SU-DHL-6 (cell line): ENCODE measurements around the gene EIF5B.

Source experiments
- H2AFZ ChIP-seq: fragments of 200-600 bp; sonication (generic); 2 replicates; pipeline ENCODE4 v1.6.1; 2014; ENCODE audit warnings: low read depth, mild to moderate bottlenecking, moderate library complexity, mixed read lengths, antibody characterized with exemption, low read length; ENCODE audit not compliant: severe bottlenecking
- H3F3A ChIP-seq: fragments of 200-600 bp; shearing (Covaris generic); 2 replicates; pipeline ENCODE4 v1.6.0; 2016; ENCODE audit warnings: antibody characterized with exemption, mild to moderate bottlenecking; ENCODE audit not compliant: insufficient read depth
- H3K27ac ChIP-seq: fragments of 200-600 bp; sonication (generic); 2 replicates; pipeline ENCODE4 v1.5.1; 2016; ENCODE audit warnings: low read depth, mild to moderate bottlenecking, low read length, moderate library complexity, mixed read lengths
- H3K27me3 ChIP-seq: fragments of 200-600 bp; sonication (generic), shearing (Covaris generic); 2 replicates; pipeline ENCODE4 v1.6.0; 2014; ENCODE audit warnings: mild to moderate bottlenecking, low read length
- H3K36me3 ChIP-seq: fragments of 200-600 bp; sonication (generic); 2 replicates; pipeline ENCODE4 v1.6.1; 2014; ENCODE audit warnings: mild to moderate bottlenecking, low read length, mixed read lengths
- H3K4me2 ChIP-seq: fragments of 300-600, 200-600 bp; shearing (Covaris generic), sonication (generic); 2 replicates; pipeline ENCODE4 v1.6.0; 2014; ENCODE audit warnings: low read length, low read depth, mild to moderate bottlenecking; ENCODE audit not compliant: poor library complexity, severe bottlenecking
- H3K4me3 ChIP-seq: fragments of 200-600 bp; sonication (generic); 2 replicates; pipeline ENCODE4 v1.5.1; 2014; ENCODE audit warnings: antibody characterized with exemption, low read length, mild to moderate bottlenecking, mixed read lengths; ENCODE audit not compliant: insufficient read depth, poor library complexity, severe bottlenecking
- H3K79me2 ChIP-seq: fragments of 200-600 bp; sonication (generic); 2 replicates; pipeline ENCODE4 v1.6.1; 2014; ENCODE audit warnings: mild to moderate bottlenecking, low read length, moderate library complexity; ENCODE audit not compliant: insufficient read depth
- H3K9ac ChIP-seq: fragments of 200-600 bp; sonication (generic); 2 replicates; pipeline ENCODE4 v1.7.0; 2014; ENCODE audit warnings: mild to moderate bottlenecking, low read length
- H3K9me2 ChIP-seq: fragments of 200-600 bp; sonication (generic); replicated peaks from 2 replicates; pipeline ENCODE4 v1.6.1; 2014; ENCODE audit warnings: low read length; ENCODE audit not compliant: insufficient read depth
- H3K9me3 ChIP-seq: fragments of 200-600 bp; sonication (generic); 2 replicates; pipeline ENCODE4 v1.6.1; 2014; ENCODE audit warnings: low read length, mixed read lengths; ENCODE audit not compliant: insufficient read depth
- H4K20me1 ChIP-seq: fragments of 200-600 bp; sonication (generic); 2 replicates; pipeline ENCODE4 v1.6.1; 2014; ENCODE audit warnings: low read depth, mild to moderate bottlenecking, antibody characterized with exemption, low read length, moderate library complexity, mixed read lengths
- CTCF ChIP-seq: fragments of 200-600 bp; sonication (generic); IDR thresholded peaks from one replicate; pipeline ENCODE4 v1.5.1; 2017; ENCODE audit warnings: antibody characterized with exemption, mild to moderate bottlenecking, low read length, moderate library complexity; ENCODE audit not compliant: insufficient read depth, poor library complexity, severe bottlenecking
- EZH2phosphoT487 ChIP-seq: fragments of 200-600 bp; sonication (generic), shearing (Covaris generic); conservative IDR thresholded peaks from 2 replicates; pipeline ENCODE4 v1.6.1; 2018; ENCODE audit warnings: mild to moderate bottlenecking, antibody characterized with exemption, low read length, moderate library complexity, mixed read lengths

Gene EIF5B

GRCh38 chr2:99421469-99421868, 84.3 kb downstream of the EIF5B start:
- H2AFZ ChIP-seq, result no peak overlapping the region
- no peaks in the 10 kb centered on the region for H4K20me1 ChIP-seq
- no peak overlapping the region for H3K4me3 ChIP-seq
- TF ChIP-seq CTCF (no peak), EZH2phosphoT487 (no peak)
- H3K9me3 ChIP-seq, result no peaks in the 10 kb centered on the region
- H3K9ac ChIP-seq, result no peak overlapping the region
- peaks cover 57% of the 10 kb centered on the region for H3K36me3 ChIP-seq
- H3K27me3 ChIP-seq, result no peaks in the 10 kb centered on the region
- H3K27ac ChIP-seq, result no peak overlapping the region
- no peak overlapping the region for H3K4me2 ChIP-seq
- H3K79me2 ChIP-seq, result no peaks in the 10 kb centered on the region
- H3K9me2 ChIP-seq, result no peaks in the 10 kb centered on the region
- peaks cover 5% of the 10 kb centered on the region; the same call in 1 of the 2 replicates for H3F3A ChIP-seq

- H3K79me2 ChIP-seq, result no peaks in the 10 kb centered on the region
- H2AFZ ChIP-seq, result no peak overlapping the region
- no peaks in the 10 kb centered on the region for H3K27me3 ChIP-seq
- H3F3A ChIP-seq, result peaks cover 5% of the 10 kb centered on the region; the same call in 1 of the 2 replicates
- H3K9me3 ChIP-seq, result no peaks in the 10 kb centered on the region
- peaks cover 62% of the 10 kb centered on the region for H3K36me3 ChIP-seq
- H3K9me2 ChIP-seq, result no peaks in the 10 kb centered on the region
- no peak overlapping the region for H3K4me2 ChIP-seq
- H3K9ac ChIP-seq, result no peak overlapping the region
- no peaks in the 10 kb centered on the region for H4K20me1 ChIP-seq
- H3K27ac ChIP-seq, result no peak overlapping the region
- TF ChIP-seq CTCF, result no peak
- no peak for TF ChIP-seq EZH2phosphoT487
- H3K4me3 ChIP-seq, result no peak overlapping the region
Observed at GRCh38 chr2:99422599-99422998, 85.4 kb downstream of the EIF5B start.

GRCh38 chr2:99424371-99424770, 87.2 kb downstream of the EIF5B start:
- TF ChIP-seq CTCF, result no peak
- TF ChIP-seq EZH2phosphoT487, result no peak
- Histone ChIP-seq H2AFZ (no peak overlapping the region), H4K20me1 (no peaks in the 10 kb centered on the region), H3K4me2 (no peak overlapping the region), H3K9ac (no peak overlapping the region), H3K36me3 (peaks cover 54% of the 10 kb centered on the region), H3K27me3 (no peaks in the 10 kb centered on the region), H3K27ac (no peak overlapping the region), H3F3A (no peaks in the 10 kb centered on the region), H3K4me3 (no peak overlapping the region), H3K9me2 (no peaks in the 10 kb centered on the region), H3K79me2 (no peaks in the 10 kb centered on the region), H3K9me3 (no peaks in the 10 kb centered on the region)

- Histone ChIP-seq H3K9me3 (no peaks in the 10 kb centered on the region), H3K9me2 (no peaks in the 10 kb centered on the region), H3K36me3 (peaks cover 60% of the 10 kb centered on the region), H2AFZ (no peak overlapping the region), H3F3A (0 out of 2 replicates have a peak, but pooled peaks cover 2% of the 10 kb centered on the region), H3K27ac (no peak overlapping the region), H3K4me3 (no peak overlapping the region), H3K79me2 (no peaks in the 10 kb centered on the region), H4K20me1 (no peaks in the 10 kb centered on the region), H3K9ac (no peak overlapping the region), H3K4me2 (no peak overlapping the region), H3K27me3 (no peaks in the 10 kb centered on the region)
- no peak for TF ChIP-seq EZH2phosphoT487
- TF ChIP-seq CTCF, result no peak
Observed at GRCh38 chr2:99425022-99425421, 87.8 kb downstream of the EIF5B start.
